A549 (cell line): ENCODE results near the gene DHRS7B.

Experiments used
- CBX8 ChIP-seq: fragments of 200-600 bp; sonication (generic); IDR thresholded peaks from 2 replicates; pipeline ENCODE4 v1.6.1; 2016
- EP300 ChIP-seq, 2 experiments: fragments of >200 bp; sonication (Bioruptor Twin); formaldehyde crosslinking; IDR thresholded peaks; 2 replicates in 1 of 2; 3 replicates in 1 of 2; pipeline ENCODE4 v1.6.1; 2016 to 2017
- HDAC2 ChIP-seq: fragments of 200-600 bp; sonication (generic); IDR thresholded peaks from 2 replicates; pipeline ENCODE4 v1.6.1; 2016
- MAFK ChIP-seq: fragments of 450-650 bp; IDR thresholded peaks from 2 replicates; pipeline ENCODE4 v1.6.1; 2014; ENCODE audit not compliant: partially characterized antibody
- MYC ChIP-seq: IDR thresholded peaks from 2 replicates; pipeline ENCODE4 v1.6.1; 2012; ENCODE audit warnings: mild to moderate bottlenecking, inconsistent platforms, low read length, improper control_type of control experiment, borderline replicate concordance
- NR3C1 ChIP-seq: fragments of >200 bp; sonication (Bioruptor Twin); formaldehyde crosslinking; IDR thresholded peaks from 3 replicates; pipeline ENCODE4 v1.6.1; 2017
- POLR2A ChIP-seq: IDR thresholded peaks from 2 replicates; pipeline ENCODE4 v1.6.1; 2012; ENCODE audit warnings: mild to moderate bottlenecking, low read length
- SREBF2 ChIP-seq: fragments of 450-650 bp; IDR thresholded peaks from 2 replicates; pipeline ENCODE4 v1.6.1; 2014; ENCODE audit warnings: mild to moderate bottlenecking, moderate library complexity
- TF ChIP-seq, protein P1 (sequence below): fragments of >200 bp; sonication (Bioruptor Twin); formaldehyde crosslinking; IDR thresholded peaks from 3 replicates; pipeline ENCODE4 v1.5.1; 2016

DNA sequence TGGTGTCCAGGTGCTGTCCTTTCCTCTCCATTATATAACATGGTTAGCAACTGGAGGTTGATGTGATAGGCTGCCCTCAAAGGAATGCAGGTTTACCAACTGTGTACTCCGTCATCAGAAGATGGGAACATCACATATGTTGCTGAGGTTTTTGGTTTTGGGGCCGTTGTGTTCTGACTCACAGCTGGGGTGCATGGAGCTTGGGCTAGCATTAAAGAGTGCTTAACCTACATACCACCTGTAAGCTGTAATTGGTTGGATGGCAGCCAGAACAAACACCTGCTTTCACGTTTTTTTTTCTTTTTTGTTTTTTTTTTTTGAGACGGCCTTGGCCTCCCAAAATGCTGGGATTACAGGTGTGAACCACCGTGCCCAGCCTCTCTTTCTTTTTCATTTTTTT, 66.3 kb downstream of the DHRS7B start:
- TF ChIP-seq HDAC2 (no peak), MYC (no peak), CBX8 (no peak), POLR2A (no peak), NR3C1 (no peak), SREBF2 (no peak), MAFK (no peak), EP300 (IDR thresholded peaks at IDR 0.05) (no peak)
- TF ChIP-seq, protein P1, sequence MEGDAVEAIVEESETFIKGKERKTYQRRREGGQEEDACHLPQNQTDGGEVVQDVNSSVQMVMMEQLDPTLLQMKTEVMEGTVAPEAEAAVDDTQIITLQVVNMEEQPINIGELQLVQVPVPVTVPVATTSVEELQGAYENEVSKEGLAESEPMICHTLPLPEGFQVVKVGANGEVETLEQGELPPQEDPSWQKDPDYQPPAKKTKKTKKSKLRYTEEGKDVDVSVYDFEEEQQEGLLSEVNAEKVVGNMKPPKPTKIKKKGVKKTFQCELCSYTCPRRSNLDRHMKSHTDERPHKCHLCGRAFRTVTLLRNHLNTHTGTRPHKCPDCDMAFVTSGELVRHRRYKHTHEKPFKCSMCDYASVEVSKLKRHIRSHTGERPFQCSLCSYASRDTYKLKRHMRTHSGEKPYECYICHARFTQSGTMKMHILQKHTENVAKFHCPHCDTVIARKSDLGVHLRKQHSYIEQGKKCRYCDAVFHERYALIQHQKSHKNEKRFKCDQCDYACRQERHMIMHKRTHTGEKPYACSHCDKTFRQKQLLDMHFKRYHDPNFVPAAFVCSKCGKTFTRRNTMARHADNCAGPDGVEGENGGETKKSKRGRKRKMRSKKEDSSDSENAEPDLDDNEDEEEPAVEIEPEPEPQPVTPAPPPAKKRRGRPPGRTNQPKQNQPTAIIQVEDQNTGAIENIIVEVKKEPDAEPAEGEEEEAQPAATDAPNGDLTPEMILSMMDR = no peak
